Urothelium cell line (cell line): ENCODE measurements around the gene DPYD.
A peak's percentile ranks its signal among the peaks of the same experiment; 100 is the strongest.

Source experiments
- DNase-seq: peaks from one replicate; pipeline ENCODE4 v3.0.0; 2011; ENCODE audit warnings: low spot score, mixed read lengths
- FAIRE-seq: peaks from 2 replicates; lab custom pipeline; 2011; peaks lifted over from hg19 to GRCh38; lab: Jason Lieb, UNC

The DPYD gene

GRCh38 chr1:97920832-97921571, at the start of gene DPYD:
TSS of gene DPYD (minus strand) at chr1:97921034. CDS start at chr1:97920922, 112 bp downstream.
- peak; percentile 93 for DNase-seq
- FAIRE-seq: peak; percentile 35

DNA sequence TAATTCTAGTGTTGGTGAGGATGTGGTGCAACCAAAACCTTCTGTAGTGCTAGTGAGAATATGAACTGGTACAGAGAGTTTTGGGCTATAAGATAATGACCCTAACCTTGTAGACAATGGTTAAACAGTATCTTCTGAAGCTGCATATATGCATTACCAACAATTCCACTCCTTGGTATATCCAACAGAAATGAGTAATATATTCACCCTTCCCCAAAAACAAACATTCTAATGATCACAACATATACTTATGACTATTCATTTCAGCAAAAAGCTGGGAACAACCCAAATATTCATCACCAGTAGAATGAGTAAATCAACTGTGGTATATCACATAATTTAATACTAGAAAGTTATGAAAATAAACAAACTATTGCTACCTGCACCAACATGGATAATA, 39.6 kb upstream of the DPYD start:
- no peak for FAIRE-seq

DNA sequence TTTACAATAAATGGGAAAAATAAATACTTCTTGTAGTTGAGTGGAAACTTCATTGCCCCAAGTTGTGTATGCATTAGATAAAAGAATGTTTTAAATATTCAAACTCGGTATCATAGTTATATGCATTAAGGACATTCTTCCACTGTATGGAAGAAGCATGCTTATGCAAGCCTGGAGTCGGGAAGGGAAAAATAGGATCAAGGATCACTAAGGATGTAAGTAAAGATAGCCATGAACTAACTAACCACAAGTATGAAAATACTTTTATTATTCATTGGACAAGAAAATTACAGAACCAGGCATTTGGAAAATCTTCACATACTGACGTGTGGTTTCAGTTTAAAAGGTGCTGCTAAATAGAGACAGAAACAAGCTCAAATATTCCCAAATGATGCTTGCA, 26.9 kb upstream of the DPYD start:
- FAIRE-seq: no peak
- DNase-seq: no peak

More for the DNA sequence above, 39.6 kb upstream of the DPYD start:
- DNase-seq: no peak

DNA sequence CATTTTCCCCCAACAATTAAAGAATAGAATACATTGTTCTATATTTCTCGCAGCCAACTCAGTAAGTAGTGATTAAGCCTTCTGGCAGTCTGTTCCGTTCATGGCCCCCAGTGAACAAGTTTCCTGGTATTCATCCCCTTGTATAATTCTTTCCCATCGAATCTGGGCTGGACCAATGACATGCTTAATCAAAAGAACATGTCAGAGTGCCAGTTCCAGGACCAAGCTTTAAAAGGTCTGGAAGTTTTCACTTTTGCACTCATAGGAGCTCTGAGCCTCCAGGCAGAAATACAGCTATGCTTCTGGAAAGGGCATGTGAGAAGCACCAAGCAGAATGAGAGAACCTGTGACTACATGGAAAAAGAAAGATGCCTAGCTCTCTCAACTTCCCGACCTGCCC, 22.5 kb upstream of the DPYD start:
- FAIRE-seq (no peak), DNase-seq (no peak)

DNA sequence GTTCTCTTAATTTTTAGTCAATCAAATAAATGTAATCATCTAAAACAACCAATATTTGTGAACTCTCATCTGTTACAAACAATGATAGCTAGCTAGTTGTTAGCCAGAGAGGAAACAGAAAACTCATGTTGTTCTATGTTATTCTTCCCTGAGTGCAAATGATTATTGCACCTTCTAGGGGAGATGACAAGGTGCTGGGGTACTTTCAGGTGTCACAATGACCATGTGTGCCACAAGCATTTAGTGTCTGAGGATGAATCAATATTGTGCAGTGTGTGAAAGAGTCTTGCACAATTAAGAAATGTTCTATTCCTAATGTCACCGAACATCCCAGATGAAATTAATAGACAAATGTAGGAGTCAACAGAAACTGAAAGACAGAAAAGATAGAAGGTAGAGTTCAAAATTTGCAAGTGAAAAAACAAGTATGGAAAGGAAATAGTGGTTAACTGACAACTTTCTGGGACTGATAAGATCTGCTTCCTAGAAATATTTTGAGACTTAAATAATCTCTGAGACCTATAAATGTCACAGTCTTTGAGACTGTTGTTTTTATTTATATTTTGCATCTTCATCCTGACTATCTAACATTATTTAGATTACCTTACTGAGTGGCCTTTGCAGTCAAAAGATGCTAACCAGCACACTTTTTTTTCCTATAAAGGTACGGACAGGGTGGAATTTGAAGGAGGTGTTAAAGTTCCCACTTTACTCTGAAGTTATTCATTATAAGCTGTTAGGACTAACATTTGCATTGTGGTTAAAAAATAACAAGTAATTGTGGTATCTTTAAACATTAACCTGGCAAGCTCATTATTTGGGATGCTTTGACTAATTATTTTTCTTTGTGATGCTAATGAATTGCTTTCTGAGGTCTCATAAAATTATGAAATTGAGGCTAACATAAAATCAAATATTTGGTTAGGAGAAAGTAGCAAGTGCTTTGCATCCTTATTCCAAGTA, 21.6 kb upstream of the DPYD start:
- DNase-seq: no peak
- FAIRE-seq: no peak

GRCh38 chr1:97938285-97938642, 17.4 kb upstream of the DPYD start:
- DNase-seq (no peak), FAIRE-seq (no peak)

- FAIRE-seq: no peak
- no peak for DNase-seq
These were observed 16.1 kb upstream of the DPYD start for GRCh38 chr1:97936976-97937375.

- FAIRE-seq (no peak), DNase-seq (no peak)
These were observed 13.7 kb upstream of the DPYD start for GRCh38 chr1:97934491-97934890.

DNA sequence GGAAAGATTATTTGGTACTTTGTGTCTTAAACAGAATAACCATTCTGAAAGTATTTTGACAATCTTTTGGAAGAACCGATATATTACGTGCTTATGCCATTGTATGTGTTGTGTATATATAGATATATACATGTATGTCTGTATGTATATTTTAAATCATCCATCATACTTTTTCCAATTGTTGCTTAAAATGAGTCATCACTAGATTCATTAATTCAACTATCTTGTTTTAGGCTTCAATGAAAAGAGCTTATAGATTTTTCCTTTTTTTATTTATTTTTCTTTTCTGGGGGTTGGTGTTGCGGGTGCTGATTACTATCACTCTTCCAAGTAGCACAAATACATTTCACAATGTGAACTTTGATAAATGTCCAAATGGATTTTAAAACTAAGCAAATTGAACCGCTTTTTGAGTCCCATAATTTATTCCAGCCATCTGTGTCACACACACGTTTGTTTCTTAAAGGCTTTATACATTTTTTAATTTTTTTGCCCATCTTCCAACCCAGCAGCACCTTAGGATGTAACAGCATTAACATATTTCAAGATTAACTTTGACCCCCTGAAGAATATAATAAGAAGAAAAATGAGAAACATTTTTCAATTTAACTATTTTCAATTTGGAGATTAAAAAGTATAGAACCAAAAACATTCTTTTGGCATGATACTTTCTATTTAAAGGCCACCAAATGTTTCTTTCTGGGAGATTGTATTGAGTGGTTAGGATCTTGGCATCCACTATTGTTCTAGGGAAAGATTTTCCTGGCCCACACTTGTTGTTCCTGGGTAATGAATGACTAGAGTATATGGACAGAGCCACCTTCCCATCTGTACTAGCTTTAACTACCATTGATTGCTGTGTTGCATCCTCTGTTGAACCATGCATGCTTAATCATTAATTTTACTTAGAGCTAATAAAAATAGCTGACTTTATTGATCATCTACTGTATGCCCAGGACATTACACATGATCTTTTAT, 9.3 kb upstream of the DPYD start:
- DNase-seq (no peak), FAIRE-seq (no peak)

GRCh38 chr1:97926017-97926708, 5.3 kb upstream of the DPYD start:
- DNase-seq: no peak
- no peak for FAIRE-seq

DNA sequence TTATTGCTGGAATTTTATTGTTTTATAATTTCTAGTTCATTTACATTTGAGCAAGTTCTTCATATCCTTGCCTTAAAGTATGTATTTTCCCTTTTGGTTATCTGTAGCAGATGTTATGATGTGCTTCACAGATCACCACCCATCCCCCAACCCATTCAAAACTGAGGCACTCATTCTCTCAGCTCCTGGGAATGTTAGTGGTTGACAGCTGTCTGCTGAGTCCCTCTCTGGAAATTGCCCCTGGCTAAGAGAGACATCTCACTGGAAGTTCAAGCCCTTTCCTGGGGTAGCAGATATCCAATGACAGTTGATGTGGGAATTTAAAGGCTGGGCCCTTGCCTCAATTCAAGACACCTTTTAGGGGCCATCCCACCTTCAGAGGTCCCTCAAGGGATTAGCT, 4.3 kb upstream of the DPYD start:
- FAIRE-seq: no peak
- DNase-seq: no peak

GRCh38 chr1:97923811-97924210, 3.0 kb upstream of the DPYD start:
- no peak for FAIRE-seq
- no peak for DNase-seq

DNA sequence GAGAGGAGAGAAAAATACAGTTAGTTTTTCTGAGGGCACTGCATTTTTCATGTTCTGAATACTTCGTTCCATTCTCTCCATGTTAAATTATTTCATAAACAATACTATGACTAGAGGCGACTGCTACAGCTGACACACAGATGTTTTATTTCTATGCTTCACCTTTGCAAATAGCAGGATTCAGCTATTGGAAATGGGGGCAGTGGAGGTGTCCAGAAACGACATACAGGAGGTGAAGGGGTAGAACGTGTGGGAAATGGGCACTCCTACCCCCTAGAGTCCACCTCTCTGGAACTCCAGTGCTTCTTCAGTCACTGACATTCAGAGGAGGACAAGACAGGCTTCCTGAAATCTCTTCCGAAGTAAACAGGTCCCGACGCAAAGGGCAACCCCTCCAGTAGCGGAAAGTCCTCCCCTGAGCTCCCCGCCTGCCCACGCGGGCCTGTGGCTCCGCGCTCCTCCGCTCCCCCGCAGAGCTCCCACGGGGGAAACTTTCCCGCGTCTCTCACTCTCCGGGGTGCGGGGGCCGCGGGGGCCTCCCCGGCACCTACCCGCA, 480 bp downstream of the DPYD start:
- DNase-seq (peak; percentile 35), FAIRE-seq (no peak)

- DNase-seq (no peak), FAIRE-seq (no peak)
These were observed 1.1 kb downstream of the DPYD start for GRCh38 chr1:97919585-97920261.

GRCh38 chr1:97918961-97919360, 1.9 kb downstream of the DPYD start:
- no peak for DNase-seq
- no peak for FAIRE-seq

GRCh38 chr1:97913506-97914139, 7.2 kb downstream of the DPYD start:
- FAIRE-seq (no peak), DNase-seq (no peak)

DNA sequence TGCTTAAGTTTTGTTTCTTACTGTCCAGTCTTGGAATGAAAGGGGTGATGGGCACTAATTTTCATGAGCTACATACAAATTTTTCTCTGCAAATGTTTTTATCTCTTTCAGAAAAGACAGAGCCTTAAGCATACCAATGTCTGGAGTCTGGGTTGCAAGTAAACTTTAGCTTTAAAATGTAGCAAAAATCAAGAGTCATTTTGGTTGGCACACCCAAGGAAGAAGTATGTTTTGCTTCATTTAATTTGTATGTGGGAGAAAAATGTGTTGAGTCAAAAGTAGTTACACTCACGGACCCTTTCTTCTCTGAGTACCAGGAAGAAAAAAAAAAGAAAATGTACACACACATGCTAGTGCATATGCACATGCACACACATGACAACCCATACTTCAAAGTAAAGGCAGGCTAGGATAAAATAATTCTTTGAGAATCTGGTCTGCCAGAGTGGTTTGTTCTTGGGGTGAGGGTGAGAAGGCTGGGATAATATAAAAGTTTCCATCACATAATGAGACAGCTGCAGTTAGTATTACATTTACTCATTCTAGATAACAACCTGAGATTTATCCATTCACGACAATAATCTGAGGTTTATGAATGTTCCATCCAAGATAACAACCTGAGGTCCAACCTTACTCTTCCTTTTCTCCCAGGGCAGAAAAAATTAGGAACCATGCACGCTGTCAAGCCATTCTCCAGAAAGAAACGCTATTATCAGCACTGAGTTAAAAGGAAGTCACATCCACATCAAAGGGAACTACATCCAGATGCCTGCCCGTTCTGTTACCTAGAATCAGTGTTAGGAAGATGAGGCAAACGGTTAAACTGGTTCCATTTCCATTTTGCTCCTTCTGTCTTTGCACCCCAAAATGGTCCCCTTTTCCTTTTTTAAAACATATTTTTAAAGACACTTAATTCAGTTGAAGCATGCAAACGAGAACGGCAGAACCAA, 9.3 kb downstream of the DPYD start:
- DNase-seq: no peak
- no peak for FAIRE-seq

DNA sequence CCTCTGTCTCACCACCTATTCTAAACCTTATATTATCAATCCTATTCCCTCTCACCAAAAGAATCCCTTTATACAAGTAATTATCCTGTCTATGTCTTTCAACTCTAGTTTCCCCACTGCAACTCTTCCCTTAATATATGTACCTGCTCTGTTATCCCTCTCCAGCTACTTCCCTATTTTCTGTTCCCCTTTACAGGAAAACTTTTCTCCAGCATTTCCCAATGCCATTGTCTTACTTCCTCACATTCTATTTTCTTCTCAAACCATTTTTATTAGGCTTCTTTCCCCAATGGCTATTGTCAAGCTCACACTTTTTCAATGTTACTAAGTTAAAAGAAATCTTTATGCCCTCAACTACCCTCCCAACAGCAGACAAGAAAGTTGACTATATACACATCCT, 11.6 kb downstream of the DPYD start:
- FAIRE-seq (no peak), DNase-seq (no peak)
